Activated CD8-positive, alpha-beta memory T cell treated with anti-CD3 and anti-CD28 coated beads, Interleukin-2, amount 50 U/mL, for 24 hours (primary cell): Measurements from ENCODE around the gene PAM.
"Not testable (repeated sequence)": the region's sequence is repeated elsewhere in the genome, so short reads cannot be mapped to it uniquely, and the experiment has no call there.

Source experiments
- DNase-seq: peaks from one replicate; pipeline ENCODE4 v3.0.0-alpha.2; 2020; ENCODE audit errors: extremely low read depth

PAM gene

GRCh38 chr5:102751903-102752376 is 3.2 kb upstream of the PAM start:
- not testable (repeated sequence) for DNase-seq

GRCh38 chr5:102753889-102754766 is 977 bp upstream of the PAM start:
- no peak for DNase-seq

- DNase-seq, result peak; percentile 60
Observed at GRCh38 chr5:102755686-102756371, 724 bp downstream of the PAM start.

- no peak for DNase-seq
Observed at GRCh38 chr5:102758576-102758975, 3.5 kb downstream of the PAM start.

- no peak for DNase-seq
Observed at GRCh38 chr5:102759289-102759688, 4.2 kb downstream of the PAM start.

GRCh38 chr5:102759700-102760099 is 4.6 kb downstream of the PAM start:
- no peak for DNase-seq

GRCh38 chr5:102760815-102761214 is 5.7 kb downstream of the PAM start:
- no peak for DNase-seq

GRCh38 chr5:102762095-102762534 is 7.0 kb downstream of the PAM start:
- no peak for DNase-seq

- DNase-seq, result no peak
Observed at GRCh38 chr5:102762562-102763227, 7.6 kb downstream of the PAM start.

- no peak for DNase-seq
Observed at GRCh38 chr5:102763734-102764133, 8.6 kb downstream of the PAM start.

- DNase-seq, result no peak
Observed at GRCh38 chr5:102764381-102765004, 9.4 kb downstream of the PAM start.

- no peak for DNase-seq
Observed at GRCh38 chr5:102765350-102765749, 10.2 kb downstream of the PAM start.

GRCh38 chr5:102766295-102767090 is 11.4 kb downstream of the PAM start:
- no peak for DNase-seq

GRCh38 chr5:102767862-102768261 is 12.8 kb downstream of the PAM start:
- no peak for DNase-seq

- DNase-seq, result no peak
Observed at GRCh38 chr5:102770803-102771202, 15.7 kb downstream of the PAM start.

- no peak for DNase-seq
Observed at GRCh38 chr5:102771435-102771834, 16.3 kb downstream of the PAM start.

GRCh38 chr5:102772273-102772672 is 17.2 kb downstream of the PAM start:
- DNase-seq, result no peak

GRCh38 chr5:102773133-102773532 is 18.0 kb downstream of the PAM start:
- no peak for DNase-seq

GRCh38 chr5:102775756-102776155 is 20.7 kb downstream of the PAM start:
- not testable (repeated sequence) for DNase-seq

GRCh38 chr5:102777099-102777498 is 22.0 kb downstream of the PAM start:
- DNase-seq, result no peak

- no peak for DNase-seq
Observed at GRCh38 chr5:102778478-102778877, 23.4 kb downstream of the PAM start.
